Measurements from ENCODE around the gene RASSF5.

The RASSF5 gene

DNA sequence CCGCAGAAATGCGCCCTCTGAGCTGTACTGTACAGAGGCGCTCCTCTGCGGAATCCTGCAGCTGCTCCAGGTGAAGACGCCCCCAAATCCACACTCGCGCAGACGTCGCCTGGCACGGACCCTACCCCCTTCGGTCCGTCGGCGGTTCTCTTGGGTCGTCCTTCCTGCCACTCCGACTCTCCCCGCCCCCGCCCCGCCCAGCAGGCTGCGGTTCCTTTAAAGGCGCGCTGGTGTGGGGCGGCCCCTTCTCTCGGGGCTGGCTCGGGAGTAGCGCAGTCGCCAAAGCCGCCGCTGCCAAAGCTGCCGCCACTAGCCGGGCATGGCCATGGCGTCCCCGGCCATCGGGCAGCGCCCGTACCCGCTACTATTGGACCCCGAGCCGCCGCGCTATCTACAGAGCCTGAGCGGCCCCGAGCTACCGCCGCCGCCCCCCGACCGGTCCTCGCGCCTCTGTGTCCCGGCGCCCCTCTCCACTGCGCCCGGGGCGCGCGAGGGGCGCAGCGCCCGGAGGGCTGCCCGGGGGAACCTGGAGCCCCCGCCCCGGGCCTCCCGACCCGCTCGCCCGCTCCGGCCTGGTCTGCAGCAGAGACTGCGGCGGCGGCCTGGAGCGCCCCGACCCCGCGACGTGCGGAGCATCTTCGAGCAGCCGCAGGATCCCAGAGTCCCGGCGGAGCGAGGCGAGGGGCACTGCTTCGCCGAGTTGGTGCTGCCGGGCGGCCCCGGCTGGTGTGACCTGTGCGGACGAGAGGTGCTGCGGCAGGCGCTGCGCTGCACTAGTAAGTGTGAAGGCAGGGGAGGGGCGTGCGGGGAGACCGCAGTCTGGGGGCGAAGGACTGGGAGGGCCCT is at the start of gene RASSF5:
Gene RASSF5, plus strand, starts transcription at position 248 of the 846 bp plus-strand sequence. Its CDS starts 72 bp downstream, at position 320.
- TF ChIP-seq, protein P1, sequence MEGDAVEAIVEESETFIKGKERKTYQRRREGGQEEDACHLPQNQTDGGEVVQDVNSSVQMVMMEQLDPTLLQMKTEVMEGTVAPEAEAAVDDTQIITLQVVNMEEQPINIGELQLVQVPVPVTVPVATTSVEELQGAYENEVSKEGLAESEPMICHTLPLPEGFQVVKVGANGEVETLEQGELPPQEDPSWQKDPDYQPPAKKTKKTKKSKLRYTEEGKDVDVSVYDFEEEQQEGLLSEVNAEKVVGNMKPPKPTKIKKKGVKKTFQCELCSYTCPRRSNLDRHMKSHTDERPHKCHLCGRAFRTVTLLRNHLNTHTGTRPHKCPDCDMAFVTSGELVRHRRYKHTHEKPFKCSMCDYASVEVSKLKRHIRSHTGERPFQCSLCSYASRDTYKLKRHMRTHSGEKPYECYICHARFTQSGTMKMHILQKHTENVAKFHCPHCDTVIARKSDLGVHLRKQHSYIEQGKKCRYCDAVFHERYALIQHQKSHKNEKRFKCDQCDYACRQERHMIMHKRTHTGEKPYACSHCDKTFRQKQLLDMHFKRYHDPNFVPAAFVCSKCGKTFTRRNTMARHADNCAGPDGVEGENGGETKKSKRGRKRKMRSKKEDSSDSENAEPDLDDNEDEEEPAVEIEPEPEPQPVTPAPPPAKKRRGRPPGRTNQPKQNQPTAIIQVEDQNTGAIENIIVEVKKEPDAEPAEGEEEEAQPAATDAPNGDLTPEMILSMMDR (IDR thresholded peaks at IDR 0.05; ENCODE audit: control insufficient read depth, insufficient read depth, low read depth, low read length, missing control alignments) = no peak
- no peak for DNase-seq (ENCODE audit: low read depth)
- H3K4me3 ChIP-seq (ENCODE audit: control insufficient read depth, low read depth, low read length) = peak within 1 kb of the TSS; percentile 49

GRCh38 chr1:206459703-206460102 is 47.6 kb upstream of the RASSF5 start:
- no peak overlapping the region for H3K4me3 ChIP-seq (ENCODE audit: control insufficient read depth, low read depth, low read length)
- DNase-seq (ENCODE audit: low read depth) = no peak
- TF ChIP-seq, protein P1 (IDR thresholded peaks at IDR 0.05; ENCODE audit: control insufficient read depth, insufficient read depth, low read depth, low read length, missing control alignments) = no peak

GRCh38 chr1:206460836-206461426 is 46.4 kb upstream of the RASSF5 start:
- no peak for DNase-seq (ENCODE audit: low read depth)
- TF ChIP-seq, protein P1 (IDR thresholded peaks at IDR 0.05; ENCODE audit: control insufficient read depth, insufficient read depth, low read depth, low read length, missing control alignments) = no peak
- H3K4me3 ChIP-seq (ENCODE audit: control insufficient read depth, low read depth, low read length) = no peak overlapping the region

DNA sequence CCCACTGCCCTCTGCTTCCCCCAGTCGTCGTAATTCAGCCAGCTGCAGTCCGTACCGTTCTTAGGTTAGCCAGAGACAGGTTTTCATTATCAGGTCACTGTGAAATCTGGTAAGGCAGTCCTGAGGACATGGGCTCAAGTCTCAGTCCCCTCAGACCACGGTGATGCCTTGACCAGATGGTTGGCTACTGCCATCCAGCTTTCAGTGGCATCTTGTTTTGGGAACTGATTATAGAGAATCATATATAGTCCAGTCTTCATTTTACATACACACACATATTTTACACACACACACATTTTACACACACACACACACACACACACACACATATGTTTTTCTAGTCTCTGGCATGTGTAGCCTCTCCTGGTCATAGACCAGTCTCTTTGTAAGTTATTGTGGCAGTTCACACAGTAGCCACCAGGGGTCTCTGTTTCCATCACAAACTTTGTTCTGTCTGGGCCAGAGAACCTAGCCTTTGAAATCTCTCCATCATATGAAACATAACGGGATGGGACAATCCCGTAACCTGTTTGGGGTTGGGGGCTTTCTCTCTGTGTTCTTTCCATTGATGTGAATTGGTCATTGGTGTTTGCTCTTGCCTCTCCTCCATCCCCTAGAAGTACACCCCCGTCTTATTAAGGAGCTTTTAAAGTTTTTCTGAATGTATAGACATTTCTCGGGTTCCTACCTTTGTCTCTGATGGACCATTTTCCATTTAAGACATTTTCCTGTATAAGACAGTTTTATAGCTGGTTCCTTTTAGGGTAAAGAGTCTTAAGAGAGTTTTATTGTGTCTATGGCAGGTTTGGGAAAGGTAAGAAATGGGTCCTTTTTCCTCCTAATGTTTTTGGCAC is 45.5 kb upstream of the RASSF5 start:
- no peak overlapping the region for H3K4me3 ChIP-seq (ENCODE audit: control insufficient read depth, low read depth, low read length)
- TF ChIP-seq, protein P1 (IDR thresholded peaks at IDR 0.05; ENCODE audit: control insufficient read depth, insufficient read depth, low read depth, low read length, missing control alignments) = peak; percentile 77
- DNase-seq (ENCODE audit: low read depth) = no peak

- TF ChIP-seq, protein P1 (IDR thresholded peaks at IDR 0.05; ENCODE audit: control insufficient read depth, insufficient read depth, low read depth, low read length, missing control alignments) = no peak
- DNase-seq (ENCODE audit: low read depth) = no peak
- H3K4me3 ChIP-seq (ENCODE audit: control insufficient read depth, low read depth, low read length) = no peak overlapping the region
These were observed 44.2 kb upstream of the RASSF5 start for GRCh38 chr1:206463137-206463536.

- no peak for DNase-seq (ENCODE audit: low read depth)
- no peak overlapping the region for H3K4me3 ChIP-seq (ENCODE audit: control insufficient read depth, low read depth, low read length)
- TF ChIP-seq, protein P1 (IDR thresholded peaks at IDR 0.05; ENCODE audit: control insufficient read depth, insufficient read depth, low read depth, low read length, missing control alignments) = no peak
These were observed 43.4 kb upstream of the RASSF5 start for GRCh38 chr1:206463911-206464310.
